ENCODE results near the gene CFAP58.

The CFAP58 gene

DNA sequence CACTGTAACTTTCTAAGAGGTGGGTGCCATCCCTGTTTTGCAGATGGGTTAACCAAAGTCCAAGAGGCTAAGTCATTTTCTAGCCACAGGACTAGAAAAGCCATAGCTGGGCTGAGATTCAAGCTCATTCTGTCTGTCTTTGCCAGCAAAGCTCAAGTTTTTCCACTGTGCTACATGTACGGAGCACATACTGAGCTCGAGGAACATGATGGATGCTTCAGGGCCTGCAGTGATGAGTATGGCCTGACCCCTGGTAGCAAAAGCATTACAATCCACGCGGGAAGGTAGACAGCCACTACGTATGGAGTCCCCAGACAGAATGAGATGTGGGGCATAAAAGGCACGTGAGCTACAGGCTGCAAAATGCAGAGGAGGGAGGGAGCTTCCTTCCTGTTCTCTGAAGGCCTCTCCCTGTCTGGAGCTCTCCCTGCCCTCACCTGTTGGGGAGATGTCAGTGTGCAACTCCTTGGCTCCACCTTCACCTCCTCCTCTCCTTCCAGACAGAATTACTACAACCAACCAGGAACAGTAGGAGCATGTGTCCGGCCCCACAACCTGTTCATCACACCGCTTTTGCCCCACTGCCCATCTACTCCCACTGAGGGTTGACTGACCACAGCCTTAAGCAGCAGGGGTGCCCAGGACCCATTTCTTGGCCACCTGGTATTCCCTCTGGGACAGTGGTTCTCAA, 31.8 kb upstream of the CFAP58 start:
- DNase-seq (ENCODE audit: low spot score), result no peak

- no peak for DNase-seq (ENCODE audit: low spot score)
These were observed 31.2 kb upstream of the CFAP58 start for GRCh38 chr10:104322416-104322782.

DNA sequence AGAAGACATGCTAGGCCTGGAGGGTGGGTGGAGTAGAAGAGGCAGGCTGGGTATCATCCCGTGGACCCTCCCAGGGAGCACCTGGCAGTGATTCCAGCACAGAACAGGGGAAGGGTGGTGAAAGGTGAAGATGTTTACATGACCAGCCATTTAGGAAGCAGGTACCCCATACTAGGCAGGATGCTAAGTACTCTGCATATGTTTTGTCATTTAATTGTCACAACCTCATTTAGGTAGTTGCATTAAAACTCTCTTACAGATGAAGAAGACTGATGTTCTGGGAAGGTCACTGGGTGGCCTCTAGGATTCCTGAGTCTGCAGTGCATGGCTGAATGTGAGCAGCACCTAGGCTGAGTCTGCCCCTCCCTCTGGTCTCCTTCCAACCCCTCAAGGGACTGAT, 30.5 kb upstream of the CFAP58 start:
- no peak for DNase-seq (ENCODE audit: low spot score)

GRCh38 chr10:104323760-104324201, 29.9 kb upstream of the CFAP58 start:
- DNase-seq (ENCODE audit: low spot score), result no peak

- no peak for DNase-seq (ENCODE audit: low spot score)
These were observed 29.4 kb upstream of the CFAP58 start for GRCh38 chr10:104324221-104324686.

DNA sequence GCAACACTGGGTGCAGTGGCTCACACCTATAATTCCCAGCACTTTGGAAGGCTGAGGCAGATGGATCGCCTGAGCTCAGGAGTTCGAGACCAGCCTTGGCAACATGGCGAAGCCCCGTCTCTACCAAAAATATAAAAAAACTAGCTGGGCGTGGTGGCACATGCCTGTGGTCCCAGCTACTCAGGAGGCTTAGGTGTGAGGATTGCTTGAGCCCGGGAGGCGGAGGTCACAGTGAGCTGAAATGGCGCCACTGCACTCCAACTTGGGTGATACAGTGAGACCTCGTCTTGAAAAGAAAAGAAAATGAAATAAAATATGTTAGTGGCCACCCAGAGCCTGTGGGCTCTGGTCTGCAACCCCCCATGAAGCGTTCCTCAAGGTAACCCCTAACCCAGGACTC, 28.7 kb upstream of the CFAP58 start:
- no peak for DNase-seq (ENCODE audit: low spot score)

DNA sequence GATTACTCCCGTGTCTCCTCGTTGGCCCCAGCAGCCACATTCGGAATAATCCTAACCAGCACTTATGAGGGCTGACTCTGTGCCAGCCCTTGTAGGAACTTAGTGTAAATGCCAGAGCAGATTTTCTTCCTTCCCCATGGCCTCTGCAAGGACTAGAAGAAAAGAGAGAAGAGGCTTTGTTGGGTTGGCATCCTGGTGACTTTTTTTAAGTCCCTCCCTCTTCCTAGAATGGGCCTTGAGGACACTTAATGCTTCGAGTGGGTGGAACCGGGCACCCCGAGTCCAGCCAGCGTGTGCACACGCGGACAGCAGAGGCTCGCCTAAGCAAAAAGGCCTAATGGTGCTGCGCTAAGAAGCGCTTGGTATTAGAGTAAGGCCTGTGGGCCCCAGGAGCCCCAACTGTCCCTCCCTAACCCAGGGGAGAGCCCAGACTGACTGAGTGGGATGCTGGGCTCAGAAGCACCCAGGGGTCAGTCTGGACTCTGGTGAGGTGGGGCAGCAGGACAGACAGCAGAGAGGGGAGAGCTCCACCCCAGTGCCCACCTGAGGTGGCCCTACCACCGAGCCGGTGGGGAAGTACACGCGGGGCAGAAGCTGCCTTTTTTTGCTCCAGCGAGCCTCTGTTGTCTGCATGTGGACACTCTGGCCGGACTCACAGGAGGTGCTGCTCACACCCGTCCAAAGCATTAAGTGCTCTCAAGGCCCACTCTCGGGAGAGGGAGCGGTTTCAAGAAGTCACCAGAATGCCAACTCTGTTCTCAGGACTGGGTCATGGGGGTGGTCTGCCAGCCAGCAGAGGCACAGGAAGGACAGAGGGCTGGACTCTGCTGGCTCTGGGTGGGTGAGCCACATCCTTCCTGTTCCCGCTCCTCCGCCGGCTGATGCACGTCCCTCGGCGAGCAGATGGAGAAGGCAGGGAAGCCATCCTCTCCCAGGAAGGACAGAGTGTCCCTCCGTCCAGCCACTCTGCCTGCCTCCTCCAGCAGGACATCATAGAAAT, 27.9 kb upstream of the CFAP58 start:
- no peak for DNase-seq (ENCODE audit: low spot score)

DNA sequence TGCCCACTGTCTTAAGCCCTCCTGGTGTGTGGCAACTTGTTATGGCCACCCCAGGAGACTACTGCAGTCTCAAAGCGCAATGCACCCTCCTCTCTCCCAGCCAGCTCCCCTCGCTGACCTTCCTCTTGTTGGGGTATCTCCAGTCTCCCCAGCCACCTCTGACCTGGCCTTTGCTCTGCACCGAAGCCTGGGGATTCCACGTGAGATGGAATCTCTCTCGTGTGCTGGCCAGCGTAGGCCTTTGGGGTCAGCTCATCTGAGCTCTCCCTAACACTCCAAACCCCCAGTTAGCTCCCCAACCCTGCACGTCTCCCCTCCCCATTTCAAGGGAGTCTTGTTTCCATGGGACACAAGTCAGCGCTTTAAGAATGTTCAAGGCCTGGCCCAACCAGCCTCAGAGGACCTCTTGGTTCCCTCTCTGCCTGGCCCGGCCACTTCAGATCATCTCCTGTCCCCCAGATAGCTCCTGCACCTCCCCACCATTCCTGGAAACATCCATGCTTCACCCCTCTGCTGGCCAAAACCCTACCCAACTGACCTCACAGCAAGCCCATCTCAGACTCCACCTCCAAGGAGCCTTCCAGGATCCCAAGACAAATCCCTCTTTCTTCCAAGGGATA, 26.5 kb upstream of the CFAP58 start:
- DNase-seq (ENCODE audit: low spot score), result no peak

GRCh38 chr10:104327745-104328645, 25.6 kb upstream of the CFAP58 start:
- no peak for DNase-seq (ENCODE audit: low spot score)

- DNase-seq (ENCODE audit: low spot score), result no peak
These were observed 25.1 kb upstream of the CFAP58 start for GRCh38 chr10:104328646-104328895.

DNA sequence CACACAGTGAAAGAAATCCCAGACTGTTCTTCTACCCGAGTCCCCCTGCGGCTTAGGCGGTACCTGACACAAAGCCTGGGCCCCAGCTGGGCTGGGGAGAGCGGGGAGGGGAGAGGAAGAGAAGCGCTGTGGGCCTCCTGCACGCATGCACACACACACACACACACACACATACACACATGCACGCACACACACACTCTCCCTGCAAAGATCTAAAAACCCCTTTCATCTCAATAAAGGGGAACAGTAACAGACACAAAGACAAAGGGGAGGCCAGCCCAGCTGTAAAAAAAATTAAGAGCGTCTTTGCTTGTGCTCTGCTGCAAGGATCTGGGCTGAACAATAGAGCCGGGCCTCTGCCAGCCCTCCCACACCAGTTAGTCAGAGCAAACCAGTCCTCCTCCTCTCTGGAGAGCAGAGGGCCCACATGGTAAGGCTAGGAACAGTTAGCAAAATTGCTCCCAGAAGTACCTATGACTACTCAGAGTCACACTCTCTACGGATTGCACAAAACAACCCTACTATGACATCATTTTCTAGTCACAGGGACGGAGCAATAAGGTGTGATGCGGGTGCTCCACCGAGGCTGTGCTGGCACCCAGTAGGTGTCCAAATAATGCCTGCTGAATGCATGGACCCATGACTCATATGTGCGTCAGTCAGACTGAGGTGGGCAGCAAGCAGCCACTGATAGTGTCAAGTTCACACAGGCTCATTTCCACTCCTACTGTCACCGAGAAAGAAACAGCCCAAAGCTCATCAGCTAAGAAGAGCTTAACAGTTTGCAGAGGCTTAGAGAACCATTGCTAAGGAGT, 24.5 kb upstream of the CFAP58 start:
- DNase-seq (ENCODE audit: low spot score), result no peak

DNA sequence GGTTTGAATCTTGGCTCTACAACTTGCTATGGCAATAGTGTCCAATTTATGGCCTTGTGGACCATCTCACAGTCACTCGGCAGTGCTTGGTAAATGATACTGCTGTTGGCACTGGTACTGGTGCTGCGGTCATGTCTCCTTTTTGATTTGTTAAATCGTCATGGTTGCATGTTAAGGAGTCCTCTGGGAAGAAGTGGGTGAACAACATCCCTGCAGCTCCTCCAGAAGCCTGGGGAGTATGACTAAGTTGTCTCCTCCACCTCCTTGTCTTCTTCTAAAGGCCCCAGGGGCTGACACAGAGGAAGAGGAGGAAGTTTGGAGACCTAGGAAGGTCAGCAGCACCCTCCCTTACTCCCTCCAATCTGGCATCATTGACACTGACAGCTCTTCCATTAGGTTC, 23.9 kb upstream of the CFAP58 start:
- DNase-seq (ENCODE audit: low spot score), result no peak

DNA sequence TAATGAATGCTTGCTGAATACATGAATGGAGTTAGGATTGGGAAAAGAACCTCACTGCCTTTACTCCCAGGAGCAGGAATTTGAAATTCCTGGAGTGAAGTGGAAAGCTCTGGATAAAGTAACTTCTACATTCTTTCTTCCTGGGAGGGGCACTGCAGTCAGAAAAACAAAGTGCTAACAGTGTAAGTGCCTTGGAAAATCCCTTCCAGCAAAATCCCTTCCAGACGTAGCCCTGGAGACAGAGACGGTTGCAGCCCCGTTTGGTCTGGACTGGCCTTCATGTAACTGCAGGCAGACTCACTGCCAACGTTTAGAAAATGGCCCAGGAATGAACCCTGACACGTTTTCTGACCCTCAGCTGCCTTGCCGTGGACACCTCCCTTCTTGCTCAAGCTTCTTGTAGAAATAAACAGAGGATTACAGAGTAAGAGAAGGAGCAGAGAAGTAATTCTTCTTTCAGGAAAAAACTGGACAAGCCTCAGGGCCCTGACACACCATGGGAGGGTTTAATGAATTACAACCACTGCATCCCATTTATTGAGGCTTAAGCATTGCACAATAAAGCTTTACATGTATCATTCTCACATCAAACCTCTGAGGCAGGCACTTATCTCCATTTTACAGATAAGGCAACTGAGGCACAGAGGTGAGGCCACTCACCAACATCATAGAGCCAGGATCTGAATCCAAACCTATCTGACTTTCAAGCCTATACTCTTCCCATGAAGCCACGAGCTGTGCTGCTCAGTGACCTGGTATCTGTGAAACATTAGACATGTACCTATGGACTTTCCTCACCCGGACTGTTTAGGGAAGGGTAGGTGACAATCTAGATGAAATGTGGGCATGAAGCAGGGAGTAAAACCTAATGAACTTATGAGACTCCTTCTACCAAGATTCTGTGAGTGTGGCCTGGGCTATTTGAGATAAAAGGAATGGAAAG, 23.2 kb upstream of the CFAP58 start:
- DNase-seq (ENCODE audit: low spot score), result no peak

- DNase-seq (ENCODE audit: low spot score), result no peak
These were observed 22.3 kb upstream of the CFAP58 start for GRCh38 chr10:104331208-104331838.

- no peak for DNase-seq (ENCODE audit: low spot score)
These were observed 21.2 kb upstream of the CFAP58 start for GRCh38 chr10:104332243-104333031.

DNA sequence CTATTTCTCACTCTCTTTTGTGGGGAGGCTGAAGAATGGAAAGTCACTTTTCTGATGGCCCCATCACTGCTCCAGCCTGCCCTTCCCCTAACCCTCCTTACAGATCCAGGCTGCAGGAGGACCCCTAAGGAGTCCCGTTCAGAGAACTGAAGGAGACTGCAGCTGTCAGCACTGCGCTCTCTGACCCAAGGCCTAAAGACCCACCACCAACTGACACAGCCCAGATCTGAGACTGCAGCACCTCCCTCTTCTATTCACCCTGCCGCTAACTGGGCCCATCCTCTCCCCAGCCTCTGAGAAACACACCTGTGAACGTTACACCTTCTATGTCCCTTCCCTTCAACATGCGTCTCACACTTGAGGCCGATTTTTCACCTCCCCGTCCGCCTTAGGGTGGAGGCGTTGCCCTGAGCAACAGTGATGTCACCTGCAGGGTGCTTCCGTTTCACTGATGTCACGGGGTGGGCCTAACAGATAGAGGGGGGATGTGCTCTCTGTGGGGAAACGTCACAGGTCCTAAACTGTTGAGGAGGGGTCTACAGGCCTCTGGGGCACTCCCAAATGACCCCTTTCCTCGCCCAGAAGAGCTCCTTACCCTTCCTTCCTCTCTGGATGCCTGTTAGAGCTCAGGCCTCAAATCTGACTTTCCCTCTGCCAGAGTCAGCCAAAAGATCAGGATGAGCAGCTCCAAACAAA, 20.5 kb upstream of the CFAP58 start:
- no peak for DNase-seq (ENCODE audit: low spot score)

DNA sequence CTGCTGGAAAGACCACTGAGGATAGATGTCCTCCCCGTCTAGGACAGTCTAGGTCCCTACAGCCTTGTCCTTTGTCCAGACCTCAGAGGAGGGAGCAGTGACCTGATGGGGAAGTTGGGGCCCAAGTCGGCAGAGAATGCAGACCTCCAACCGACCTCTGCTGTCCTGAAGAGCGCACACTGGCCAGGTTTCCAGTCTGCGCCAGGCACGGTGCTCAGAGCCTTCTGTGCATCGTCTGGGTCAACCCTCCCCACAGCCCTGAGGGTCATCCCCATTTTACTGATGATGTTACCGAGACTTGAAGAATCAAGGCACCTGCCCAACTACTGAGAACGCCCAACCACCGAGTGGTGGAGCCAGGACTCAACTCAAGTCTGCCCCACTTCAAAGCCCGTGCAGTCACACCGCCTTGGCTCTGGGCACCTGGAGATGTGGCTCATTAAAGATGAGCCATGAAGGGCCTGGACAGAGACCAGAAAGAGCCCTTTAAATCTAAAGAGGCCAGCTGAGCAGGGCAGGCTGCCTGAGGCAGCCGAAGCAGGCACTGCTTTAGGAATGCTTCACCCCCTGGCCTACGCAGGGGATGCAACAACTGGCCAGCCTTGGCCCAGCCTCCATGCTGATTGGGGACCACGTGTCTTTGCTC, 19.8 kb upstream of the CFAP58 start:
- no peak for DNase-seq (ENCODE audit: low spot score)

Data from HuH-7.5 (cell line).